Erythroblast (primary cell): ENCODE data around the gene APP.

Source experiments
- DNase-seq, 2 experiments: peaks; one replicate each; lab custom pipeline; 2025; lab: John Stamatoyannopoulos, UW
- GATA1 ChIP-seq: IDR thresholded peaks from 2 replicates; pipeline ENCODE4 v1.6.1; 2011; ENCODE audit warnings: low read depth, mild to moderate bottlenecking, control low read depth, low read length, moderate library complexity
- POLR2A ChIP-seq: IDR thresholded peaks from 2 replicates; pipeline ENCODE4 v1.6.1; 2011; ENCODE audit warnings: mild to moderate bottlenecking, low read length

The APP gene

DNA sequence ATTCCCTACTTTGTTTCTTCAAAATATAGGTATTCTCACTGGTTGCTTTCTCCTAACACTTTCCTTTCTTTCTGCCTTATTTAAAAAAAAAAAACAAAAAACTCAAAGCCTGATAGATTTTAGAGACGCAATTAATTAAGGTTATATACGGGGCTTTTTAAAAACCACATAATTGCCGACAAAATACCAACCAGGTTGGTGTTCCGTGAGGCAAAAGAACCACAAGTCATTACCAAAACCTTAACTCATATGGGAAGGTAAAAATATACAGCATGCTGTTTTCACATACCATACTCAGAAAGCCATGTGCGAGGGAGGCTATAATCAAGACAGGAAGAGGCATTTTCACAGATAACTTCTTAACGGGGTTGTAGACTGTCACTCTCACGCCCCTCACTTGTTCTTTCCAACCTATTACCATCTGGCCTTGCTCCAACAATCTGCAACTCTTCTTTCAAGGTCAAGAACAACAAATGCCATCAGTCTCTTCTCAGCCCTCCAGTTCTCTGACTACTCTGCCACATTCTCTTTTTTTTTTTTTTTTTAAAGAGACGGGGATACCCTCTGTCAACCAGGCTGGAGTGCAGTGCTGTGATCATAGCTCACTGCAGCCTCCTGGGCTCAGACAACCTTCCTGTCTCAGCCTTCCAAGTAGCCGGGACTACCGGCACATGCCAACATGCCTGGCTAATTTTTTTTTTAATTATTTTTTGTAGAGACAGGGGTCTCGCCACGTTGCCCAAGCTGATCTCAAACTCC, 102.6 kb downstream of the APP start:
- DNase-seq, result no peak
- no peak for TF ChIP-seq POLR2A
- TF ChIP-seq GATA1, result no peak

DNA sequence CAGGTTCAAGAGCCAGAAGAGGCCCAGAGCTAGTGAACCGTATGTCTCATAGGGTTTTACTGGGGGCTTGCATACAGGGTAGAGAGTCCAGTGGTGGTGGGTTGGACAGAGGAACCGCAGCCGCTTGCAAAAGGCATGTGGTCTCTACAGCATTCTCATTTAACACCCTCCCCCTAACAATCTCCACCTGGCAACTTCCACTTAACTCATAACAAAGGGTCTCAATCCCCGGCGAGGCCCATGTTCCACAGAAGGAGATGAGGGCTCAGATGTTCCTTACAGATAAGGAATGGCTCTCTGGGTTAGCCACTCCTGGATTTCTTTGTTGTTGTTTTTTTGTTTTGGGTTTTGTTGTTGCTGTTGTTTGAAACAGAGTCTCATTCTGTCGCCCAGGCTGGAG, 106.1 kb downstream of the APP start:
- no peak for TF ChIP-seq GATA1
- no peak for TF ChIP-seq POLR2A
- DNase-seq, result no peak

DNA sequence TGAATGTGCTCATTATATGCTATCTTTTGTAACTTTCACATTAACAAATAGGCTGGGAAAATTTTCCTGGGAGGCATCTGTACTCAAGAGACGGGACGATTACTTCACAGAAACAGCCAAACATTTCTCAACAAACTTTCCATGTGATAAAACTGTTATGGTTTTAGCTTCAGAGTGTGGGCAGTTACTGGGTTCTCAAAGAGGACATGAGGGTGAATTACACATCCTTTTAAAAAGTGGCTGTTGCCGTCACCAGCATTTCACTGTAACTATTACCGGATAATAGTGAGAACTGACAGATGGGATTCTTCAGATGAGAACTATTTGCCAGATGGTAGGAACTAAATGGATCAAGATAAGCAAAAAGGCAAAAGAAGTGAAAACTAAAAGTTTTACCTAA, 109.1 kb downstream of the APP start:
- no peak for DNase-seq
- TF ChIP-seq GATA1, result no peak
- TF ChIP-seq POLR2A, result no peak

DNA sequence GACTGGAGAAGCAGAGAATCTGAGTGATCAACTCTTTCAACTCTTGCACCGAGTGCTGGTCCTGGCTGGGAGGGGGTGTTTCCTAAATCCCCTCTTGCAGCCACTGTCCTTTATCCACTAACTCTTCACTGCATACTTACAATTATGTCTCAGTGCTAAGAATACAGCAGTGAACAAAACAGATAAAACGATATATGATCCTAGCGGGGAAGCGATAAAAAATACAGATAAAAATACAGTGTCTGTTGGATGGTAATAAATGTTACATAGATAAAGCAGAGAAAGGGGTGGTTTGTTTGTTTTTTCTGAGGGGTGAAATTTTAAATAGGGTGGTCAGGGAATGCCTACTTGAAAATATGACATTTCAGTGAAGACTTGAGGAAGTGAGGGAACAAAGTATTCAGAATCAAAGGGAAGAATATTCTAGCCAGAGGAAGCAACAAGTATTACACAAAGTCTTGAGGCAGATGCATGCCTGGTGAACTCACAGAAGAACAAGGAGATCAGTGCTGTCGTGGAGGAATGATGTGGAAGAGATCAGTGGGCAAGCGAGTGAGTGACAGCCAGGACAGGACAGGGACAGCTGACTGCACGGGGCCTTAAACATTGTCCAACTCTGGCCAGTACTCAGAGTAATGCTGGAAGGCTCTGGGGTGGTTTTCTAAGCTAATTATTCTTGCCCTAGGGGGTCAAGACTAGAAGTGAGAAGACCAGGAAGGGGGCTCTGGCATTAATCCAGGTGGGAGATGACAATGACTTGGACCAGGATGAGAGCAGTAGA, 110.0 kb downstream of the APP start:
- TF ChIP-seq POLR2A, result no peak
- no peak for TF ChIP-seq GATA1
- no peak for DNase-seq

DNA sequence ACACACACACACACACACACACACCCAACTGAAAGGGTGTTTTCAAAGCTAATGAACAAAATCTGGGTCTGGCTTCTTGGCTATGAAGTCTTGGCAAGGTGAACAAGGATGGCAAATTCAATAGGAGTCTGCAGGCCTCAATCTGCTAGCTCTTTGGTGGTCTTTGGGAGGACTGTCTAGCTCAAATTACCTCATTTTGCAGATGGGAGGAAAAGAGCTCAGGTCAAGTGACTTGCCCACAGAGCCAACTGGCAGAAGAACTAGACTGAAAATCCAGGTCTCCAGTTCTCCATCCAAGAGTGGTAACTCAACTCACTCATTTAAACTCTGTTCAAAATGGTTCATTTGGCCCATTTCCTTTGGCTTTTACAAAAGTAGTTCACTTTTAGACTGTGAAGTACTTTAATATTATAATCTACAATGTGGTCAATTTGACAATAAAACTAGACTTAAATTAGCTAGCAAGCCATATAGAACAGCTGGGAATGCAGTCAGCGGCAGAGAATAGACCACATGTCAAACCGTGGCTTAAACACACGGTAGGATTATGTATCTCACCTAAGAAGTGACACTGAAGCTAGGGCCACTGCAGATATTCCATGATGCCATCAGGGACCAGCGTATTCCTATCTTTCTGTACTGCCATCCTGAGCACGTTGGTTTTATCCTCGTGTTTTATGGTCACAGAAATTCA, 112.9 kb downstream of the APP start:
- DNase-seq, result no peak
- TF ChIP-seq POLR2A (no peak), GATA1 (no peak)

DNA sequence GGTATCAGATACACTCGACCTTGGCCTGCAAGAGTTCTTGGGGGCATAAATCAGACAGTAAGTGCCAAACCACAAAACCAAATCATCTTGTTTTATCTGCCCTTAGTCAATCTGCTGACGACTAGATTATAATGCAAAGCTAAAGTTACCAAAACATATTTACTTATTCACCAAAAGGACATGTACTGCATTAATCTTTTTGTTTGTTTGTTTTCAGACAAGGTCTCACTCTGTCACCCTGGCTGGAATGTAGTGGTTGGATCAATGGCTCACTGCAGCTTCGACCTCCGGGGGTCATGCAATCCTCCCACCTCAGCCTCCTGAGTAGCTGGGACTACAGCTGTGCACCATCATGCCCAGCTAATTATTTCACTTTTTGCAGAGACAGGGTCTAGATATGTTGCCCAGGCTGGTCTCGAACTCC, 114.7 kb downstream of the APP start:
- DNase-seq, result no peak

DNA sequence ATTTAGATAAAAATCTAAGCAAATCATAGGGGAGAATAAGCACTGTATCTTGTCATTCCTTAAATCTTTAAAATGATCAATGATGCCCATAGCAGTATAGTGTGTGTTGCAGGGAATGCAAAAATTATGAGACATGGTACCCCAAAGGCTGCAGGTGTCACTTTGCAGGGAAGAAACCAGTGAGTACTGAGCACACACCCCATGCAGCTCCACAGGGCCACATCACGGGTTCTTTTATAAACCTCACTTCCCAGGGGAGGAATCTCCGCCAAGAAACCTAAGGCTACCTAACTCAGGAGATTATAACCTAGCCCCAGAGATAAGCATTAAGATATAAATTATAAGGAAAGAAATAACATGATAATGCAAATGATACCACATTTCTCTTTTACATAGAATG, 115.6 kb downstream of the APP start:
- no peak for DNase-seq
- TF ChIP-seq GATA1 (no peak), POLR2A (no peak)

More for the DNA sequence above, 114.7 kb downstream of the APP start:
- TF ChIP-seq POLR2A (no peak), GATA1 (no peak)

DNA sequence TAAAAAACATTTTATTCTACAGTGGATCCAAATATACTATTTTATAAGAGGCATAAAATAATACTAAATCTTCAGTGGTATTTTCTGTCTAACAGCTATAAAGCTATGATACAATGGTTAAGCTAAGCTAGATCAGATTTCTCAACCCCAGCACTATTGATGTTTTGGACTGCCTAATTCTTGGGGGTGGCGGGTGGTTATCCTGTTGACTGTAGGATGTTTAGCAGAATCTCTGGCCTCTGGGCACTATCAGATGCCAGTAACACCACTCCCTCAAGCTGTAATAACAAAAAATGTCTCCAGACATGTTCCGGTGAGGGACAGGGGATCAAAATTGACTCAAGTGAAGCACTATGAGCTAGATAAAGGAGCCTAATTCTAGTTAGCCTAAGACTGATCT, 118.5 kb downstream of the APP start:
- TF ChIP-seq GATA1, result no peak
- TF ChIP-seq POLR2A, result no peak
- DNase-seq, result no peak

DNA sequence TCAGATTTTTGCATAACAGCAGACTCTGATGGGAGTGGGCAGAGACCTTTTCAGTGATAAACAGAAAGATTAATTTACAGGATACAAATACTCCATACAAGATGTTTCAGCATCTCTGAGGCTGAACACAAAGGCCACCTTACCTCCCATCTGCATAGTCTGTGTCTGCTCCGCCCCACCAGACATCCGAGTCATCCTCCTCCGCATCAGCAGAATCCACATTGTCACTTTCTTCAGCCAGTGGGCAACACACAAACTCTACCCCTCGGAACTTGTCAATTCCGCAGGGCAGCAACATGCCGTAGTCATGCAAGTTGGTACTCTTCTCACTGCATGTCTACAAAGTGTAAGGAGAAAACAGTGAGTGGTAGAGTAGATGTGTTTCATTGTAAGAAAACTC, 119.7 kb downstream of the APP start:
- no peak for DNase-seq
- TF ChIP-seq GATA1, result no peak
- no peak for TF ChIP-seq POLR2A

DNA sequence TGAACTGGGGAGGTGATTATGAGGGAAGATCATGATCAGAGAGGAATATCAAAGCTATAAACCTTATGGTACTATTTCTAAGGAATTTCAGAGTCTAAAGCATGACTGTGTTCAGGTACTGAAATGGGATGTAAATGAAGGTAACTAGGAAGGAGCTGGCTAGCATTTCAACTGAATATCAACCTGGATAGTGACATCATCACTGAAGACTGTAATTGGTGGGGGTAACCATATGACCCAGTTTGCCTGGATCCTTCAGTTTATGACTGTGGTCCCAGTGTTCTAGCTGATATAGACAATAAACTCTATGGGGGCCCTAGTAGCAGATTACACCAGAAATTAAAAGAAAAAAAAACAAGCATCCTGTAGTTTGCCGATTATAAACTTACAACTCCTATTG, 120.8 kb downstream of the APP start:
- DNase-seq, result no peak
- TF ChIP-seq POLR2A (no peak), GATA1 (no peak)

DNA sequence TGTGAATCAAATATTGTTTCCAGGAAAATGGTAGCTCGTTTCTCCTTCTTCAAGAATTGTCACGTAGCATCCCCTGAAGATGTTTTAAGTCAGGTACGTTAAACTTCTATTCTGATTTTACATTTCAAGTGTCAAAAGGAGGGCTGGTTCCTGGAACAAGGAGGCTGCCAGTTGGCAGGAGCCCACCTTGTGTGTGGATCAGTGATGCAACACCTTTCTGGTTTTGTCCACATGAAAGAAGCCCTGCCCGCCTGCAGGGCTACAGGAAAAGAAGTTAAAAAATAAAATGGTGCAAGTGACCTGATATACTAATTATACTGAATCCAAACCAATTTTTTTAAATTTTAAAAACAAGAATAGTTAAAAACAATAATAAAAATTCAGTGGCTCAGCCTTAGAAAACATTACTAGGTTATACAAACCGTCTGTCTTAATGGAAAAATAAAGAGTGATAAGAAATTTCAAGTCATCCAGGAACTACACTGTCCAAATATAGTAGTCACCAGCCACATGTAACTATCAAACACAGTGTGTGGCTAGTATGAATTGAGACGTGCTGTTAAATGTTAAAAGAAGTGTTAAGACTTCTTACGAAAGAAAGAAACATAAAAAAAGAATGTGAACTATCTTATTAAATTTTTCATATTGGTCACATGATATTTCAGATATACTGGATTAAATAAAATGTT, 123.1 kb downstream of the APP start:
- TF ChIP-seq POLR2A (no peak), GATA1 (no peak)
- DNase-seq, result peak; percentile 2 to 29

DNA sequence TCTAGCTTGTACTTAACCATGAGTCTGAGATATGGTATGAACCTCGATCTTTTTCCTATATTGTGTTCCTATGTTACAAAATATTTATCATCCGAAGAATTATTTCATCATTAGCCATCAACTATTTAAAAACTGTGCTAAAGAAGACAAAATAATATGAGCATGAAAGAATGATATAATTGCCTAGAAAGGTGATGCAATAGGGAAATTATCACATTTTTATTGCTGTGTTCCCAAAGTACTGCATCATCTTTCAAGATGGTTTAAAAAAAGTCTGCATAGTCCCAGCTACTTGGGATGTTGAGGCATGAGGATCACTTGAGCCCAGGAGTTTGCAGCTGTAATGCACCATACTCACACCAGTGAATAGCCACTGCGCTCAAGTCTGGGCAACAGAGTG, 126.7 kb downstream of the APP start:
- no peak for DNase-seq
- TF ChIP-seq POLR2A (no peak), GATA1 (no peak)

DNA sequence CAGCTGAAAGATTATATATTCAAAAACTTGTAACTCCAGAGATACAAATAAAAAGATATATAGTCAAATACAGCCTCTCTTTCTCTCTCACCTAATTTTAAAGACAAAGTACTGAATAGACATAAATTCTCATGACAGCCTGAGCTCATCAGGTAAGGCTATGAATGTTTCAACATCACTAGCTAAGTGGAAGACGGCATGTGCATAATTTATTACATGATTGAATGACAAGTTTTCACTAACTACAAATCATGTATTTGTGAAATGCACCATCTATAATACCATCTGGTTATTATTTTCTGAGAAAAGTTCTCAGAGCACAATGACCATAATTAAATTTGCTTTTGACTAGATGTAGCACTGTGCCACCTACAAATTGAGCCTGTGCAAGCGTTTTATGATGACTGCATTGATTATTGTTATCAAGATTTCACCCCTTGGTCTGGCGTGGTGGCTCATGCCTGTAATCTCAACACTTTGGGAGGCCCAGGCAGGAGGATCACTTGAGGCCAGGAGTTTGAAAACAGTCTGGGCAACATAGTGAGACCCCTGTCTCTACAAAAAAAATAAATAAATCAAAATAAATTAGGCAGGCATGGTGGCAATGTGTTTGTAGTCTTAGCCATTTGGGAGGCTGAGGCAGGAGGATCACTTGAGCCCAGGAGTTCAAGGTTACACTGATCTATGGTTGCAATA, 128.2 kb downstream of the APP start:
- DNase-seq, result no peak
- TF ChIP-seq GATA1, result no peak
- no peak for TF ChIP-seq POLR2A
